ENCODE data around the gene PPP2R2B. TPM values are rescaled to one million over a fixed set of nuclear protein-coding genes. Genes with fewer than 3 reads are reported as not detected.
A peak's percentile ranks its signal among the peaks of the same experiment; 100 is the strongest.

Gene PPP2R2B
- total and polyA plus RNA-seq, 4 donors, result 0.15 to 1.2 (median 0.55) TPM

DNA sequence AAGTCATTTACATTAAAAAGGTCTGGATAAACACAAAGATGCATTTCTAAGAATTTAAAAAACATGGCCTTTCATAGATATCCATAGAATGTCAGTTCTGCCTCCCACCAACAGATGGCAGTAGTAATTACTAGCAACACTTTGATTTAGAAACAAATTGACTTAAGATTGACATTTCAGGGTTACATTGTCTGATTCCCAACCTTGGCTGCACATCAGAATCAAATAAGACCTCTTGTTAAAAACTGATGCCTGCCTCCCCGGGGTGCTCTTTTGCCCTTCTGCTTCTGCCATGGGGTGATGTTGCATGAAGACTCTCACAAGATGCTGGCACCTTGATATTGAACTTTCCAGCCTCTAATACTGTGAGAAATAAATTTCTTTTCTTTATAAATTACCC is 216.3 kb downstream of the PPP2R2B start:
- TF ChIP-seq CTCF (IDR thresholded peaks at IDR 0.05; ENCODE audit: control extremely low read depth, extremely low read depth), result peak; percentile 35
- no peaks in the 10 kb centered on the region for H3K4me1 ChIP-seq (ENCODE audit: control insufficient read depth in 5 of 5, insufficient read depth in 5 of 5, low read length in 5 of 5)
- 80 to 84% methylated on average over 1 of the region's 1 CpG for WGBS, 2 donors
- H3K9ac ChIP-seq (ENCODE audit: insufficient read depth in 1 of 2, low read length in 2 of 2), result no peak overlapping the region
- H3K4me3 ChIP-seq, result no peak overlapping the region
- DNase-seq (peak in 1 of 3 donors; percentile 15), ATAC-seq (ENCODE audit: insufficient read depth, low FRiP score) (no peak)
- H3K9me3 ChIP-seq (ENCODE audit: control insufficient read depth in 4 of 4, insufficient read depth in 3 of 4, low read length in 3 of 4), result no peaks in the 10 kb centered on the region
- no peaks in the 10 kb centered on the region for H3K27me3 ChIP-seq (ENCODE audit: control insufficient read depth in 3 of 3, insufficient read depth in 3 of 3, low read length in 2 of 3)
- H3K36me3 ChIP-seq (ENCODE audit: control insufficient read depth in 4 of 4, insufficient read depth in 4 of 4, low read length in 4 of 4), result no peaks in the 10 kb centered on the region
- H3K27ac ChIP-seq (ENCODE audit: low read depth in 1 of 2, low read length in 1 of 2), result no peak overlapping the region

- no peak overlapping the region for H3K9ac ChIP-seq (ENCODE audit: insufficient read depth in 1 of 2, low read length in 2 of 2)
- H3K27ac ChIP-seq (ENCODE audit: low read depth in 1 of 2, low read length in 1 of 2), result no peak overlapping the region
- H3K36me3 ChIP-seq (ENCODE audit: control insufficient read depth in 4 of 4, insufficient read depth in 4 of 4, low read length in 4 of 4), result no peaks in the 10 kb centered on the region
- no peaks in the 10 kb centered on the region for H3K9me3 ChIP-seq (ENCODE audit: control insufficient read depth in 4 of 4, insufficient read depth in 3 of 4, low read length in 3 of 4)
- no peak for DNase-seq
- no peak for ATAC-seq (ENCODE audit: insufficient read depth, low FRiP score)
- TF ChIP-seq CTCF (IDR thresholded peaks at IDR 0.05; ENCODE audit: control extremely low read depth, extremely low read depth), result no peak
- H3K4me3 ChIP-seq, result no peak overlapping the region
- no peaks in the 10 kb centered on the region for H3K4me1 ChIP-seq (ENCODE audit: control insufficient read depth in 5 of 5, insufficient read depth in 5 of 5, low read length in 5 of 5)
- no peaks in the 10 kb centered on the region for H3K27me3 ChIP-seq (ENCODE audit: control insufficient read depth in 3 of 3, insufficient read depth in 3 of 3, low read length in 2 of 3)
- WGBS, 2 donors, result 86 to 88% methylated on average over 3 of the region's 3 CpGs
These were observed 218.1 kb downstream of the PPP2R2B start for GRCh38 chr5:146660376-146660960.

DNA sequence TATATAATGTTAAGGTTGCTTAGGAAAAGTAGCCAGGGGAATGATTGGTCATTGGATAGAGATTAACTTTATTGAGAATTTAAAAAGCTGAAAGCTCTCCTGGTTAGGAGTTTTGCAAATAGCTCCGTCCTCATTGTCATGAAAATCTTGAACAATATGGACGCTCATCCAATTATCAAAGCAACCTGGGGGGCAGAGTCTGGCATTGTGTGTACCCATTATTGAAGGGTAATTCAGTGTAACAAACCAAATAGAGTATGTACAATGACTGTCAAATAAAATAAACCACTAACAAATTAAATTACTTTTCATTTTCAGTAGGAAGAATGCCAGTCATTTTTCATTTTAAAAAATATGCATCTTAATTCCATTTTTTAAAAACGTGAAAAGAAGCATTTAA is 218.6 kb downstream of the PPP2R2B start:
- ATAC-seq (ENCODE audit: insufficient read depth, low FRiP score) (no peak), DNase-seq (no peak)
- 73% methylated on average over 3 of the region's 3 CpGs for WGBS, 2 donors
- Histone ChIP-seq H3K9ac (ENCODE audit: insufficient read depth in 1 of 2, low read length in 2 of 2) (no peak overlapping the region), H3K9me3 (ENCODE audit: control insufficient read depth in 4 of 4, insufficient read depth in 3 of 4, low read length in 3 of 4) (no peaks in the 10 kb centered on the region), H3K27ac (ENCODE audit: low read depth in 1 of 2, low read length in 1 of 2) (no peak overlapping the region), H3K27me3 (ENCODE audit: control insufficient read depth in 3 of 3, insufficient read depth in 3 of 3, low read length in 2 of 3) (no peaks in the 10 kb centered on the region), H3K36me3 (ENCODE audit: control insufficient read depth in 4 of 4, insufficient read depth in 4 of 4, low read length in 4 of 4) (no peaks in the 10 kb centered on the region), H3K4me3 (no peak overlapping the region), H3K4me1 (ENCODE audit: control insufficient read depth in 5 of 5, insufficient read depth in 5 of 5, low read length in 5 of 5) (no peaks in the 10 kb centered on the region)
- TF ChIP-seq CTCF (IDR thresholded peaks at IDR 0.05; ENCODE audit: control extremely low read depth, extremely low read depth), result no peak

GRCh38 chr5:146656703-146657102 is 221.9 kb downstream of the PPP2R2B start:
- H3K9ac ChIP-seq (ENCODE audit: insufficient read depth in 1 of 2, low read length in 2 of 2), result no peak overlapping the region
- no peaks in the 10 kb centered on the region for H3K9me3 ChIP-seq (ENCODE audit: control insufficient read depth in 4 of 4, insufficient read depth in 3 of 4, low read length in 3 of 4)
- no peak overlapping the region for H3K4me3 ChIP-seq
- DNase-seq (no peak), ATAC-seq (ENCODE audit: insufficient read depth, low FRiP score) (no peak)
- H3K27ac ChIP-seq (ENCODE audit: low read depth in 1 of 2, low read length in 1 of 2), result no peak overlapping the region
- no peaks in the 10 kb centered on the region for H3K36me3 ChIP-seq (ENCODE audit: control insufficient read depth in 4 of 4, insufficient read depth in 4 of 4, low read length in 4 of 4)
- WGBS, 2 donors, result 78 to 92% methylated on average over 7 of the region's 7 CpGs
- no peak for TF ChIP-seq CTCF (IDR thresholded peaks at IDR 0.05; ENCODE audit: control extremely low read depth, extremely low read depth)
- no peaks in the 10 kb centered on the region for H3K4me1 ChIP-seq (ENCODE audit: control insufficient read depth in 5 of 5, insufficient read depth in 5 of 5, low read length in 5 of 5)
- no peaks in the 10 kb centered on the region for H3K27me3 ChIP-seq (ENCODE audit: control insufficient read depth in 3 of 3, insufficient read depth in 3 of 3, low read length in 2 of 3)

All from lung (tissue), 12 donors.